C4-2B (cell line): ENCODE measurements around the gene AGRP.

Experiments
- ZFX ChIP-seq: fragments of 450-650 bp; IDR thresholded peaks from 2 replicates; pipeline ENCODE4 v1.6.1; 2017
- TF ChIP-seq, protein P1 (sequence below): fragments of 450-650 bp; conservative IDR thresholded peaks from 2 replicates; pipeline ENCODE4 v1.5.1; 2017; ENCODE audit warnings: mild to moderate bottlenecking

DNA sequence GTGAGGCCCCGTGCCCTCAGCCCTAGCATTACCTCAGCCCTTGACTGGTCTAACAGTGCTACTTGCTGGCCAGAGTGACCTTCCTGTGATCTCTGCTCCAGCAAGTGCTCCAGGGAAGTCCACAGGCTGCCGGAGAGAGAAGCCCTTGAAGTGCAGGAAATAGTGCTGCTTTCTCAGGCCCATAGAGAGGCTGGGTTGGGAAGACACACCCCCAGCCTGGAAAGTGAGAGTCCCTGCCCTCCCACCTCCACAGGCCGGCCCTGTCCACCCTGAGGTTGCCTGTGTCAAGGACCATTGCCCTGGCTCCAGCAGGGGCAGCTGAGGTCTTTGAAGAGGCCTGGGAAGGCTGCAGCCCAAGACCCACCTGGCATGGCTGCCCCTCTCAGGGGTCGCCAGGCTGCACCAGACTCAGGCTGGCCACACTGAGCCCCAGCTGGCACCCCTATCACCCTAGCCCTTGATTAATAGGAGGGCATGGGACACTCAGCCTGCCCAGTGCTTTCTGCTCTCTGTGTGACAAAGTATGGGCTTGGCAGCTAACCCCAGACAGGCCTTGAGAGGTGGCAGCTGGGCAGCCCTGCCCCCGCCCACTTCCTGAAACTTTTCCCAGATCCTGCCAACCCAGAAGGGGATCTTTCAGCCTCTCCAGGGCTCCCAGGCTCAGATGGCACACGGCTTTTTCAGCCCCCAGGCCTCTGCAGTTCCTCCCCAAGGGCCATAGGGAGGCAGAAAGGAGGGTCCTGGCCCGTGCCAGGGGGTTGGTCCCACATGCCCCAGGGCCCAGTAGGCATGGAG is 24.1 kb downstream of the AGRP start:
- TF ChIP-seq, protein P1, sequence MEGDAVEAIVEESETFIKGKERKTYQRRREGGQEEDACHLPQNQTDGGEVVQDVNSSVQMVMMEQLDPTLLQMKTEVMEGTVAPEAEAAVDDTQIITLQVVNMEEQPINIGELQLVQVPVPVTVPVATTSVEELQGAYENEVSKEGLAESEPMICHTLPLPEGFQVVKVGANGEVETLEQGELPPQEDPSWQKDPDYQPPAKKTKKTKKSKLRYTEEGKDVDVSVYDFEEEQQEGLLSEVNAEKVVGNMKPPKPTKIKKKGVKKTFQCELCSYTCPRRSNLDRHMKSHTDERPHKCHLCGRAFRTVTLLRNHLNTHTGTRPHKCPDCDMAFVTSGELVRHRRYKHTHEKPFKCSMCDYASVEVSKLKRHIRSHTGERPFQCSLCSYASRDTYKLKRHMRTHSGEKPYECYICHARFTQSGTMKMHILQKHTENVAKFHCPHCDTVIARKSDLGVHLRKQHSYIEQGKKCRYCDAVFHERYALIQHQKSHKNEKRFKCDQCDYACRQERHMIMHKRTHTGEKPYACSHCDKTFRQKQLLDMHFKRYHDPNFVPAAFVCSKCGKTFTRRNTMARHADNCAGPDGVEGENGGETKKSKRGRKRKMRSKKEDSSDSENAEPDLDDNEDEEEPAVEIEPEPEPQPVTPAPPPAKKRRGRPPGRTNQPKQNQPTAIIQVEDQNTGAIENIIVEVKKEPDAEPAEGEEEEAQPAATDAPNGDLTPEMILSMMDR, result no peak
- no peak for TF ChIP-seq ZFX
